ENCODE results near the gene SLC5A12.

GRCh38 chr11:26769027-26769426, 47.2 kb upstream of the SLC5A12 start:
- TF ChIP-seq CTCF (IDR thresholded peaks at IDR 0.05) (no peak), REST (IDR thresholded peaks at IDR 0.05; ENCODE audit: insufficient read depth in 1 of 2, low read depth in 2 of 2, low read length in 1 of 2) (no peak)
